Measurements from ENCODE around the gene RASSF4.

Gene RASSF4

GRCh38 chr10:44990302-44990655, 30.7 kb downstream of the RASSF4 start:
- no peak for DNase-seq (ENCODE audit: low spot score)

- DNase-seq (ENCODE audit: low spot score): no peak
Measured at GRCh38 chr10:44990965-44991364, 31.4 kb downstream of the RASSF4 start.

- DNase-seq (ENCODE audit: low spot score): no peak
Measured at GRCh38 chr10:44991571-44991970, 32.0 kb downstream of the RASSF4 start.

GRCh38 chr10:44992070-44992731, 32.6 kb downstream of the RASSF4 start:
- no peak for DNase-seq (ENCODE audit: low spot score)

GRCh38 chr10:44992732-44993225, 33.2 kb downstream of the RASSF4 start:
- no peak for DNase-seq (ENCODE audit: low spot score)

GRCh38 chr10:44993226-44993921, 33.8 kb downstream of the RASSF4 start:
- DNase-seq (ENCODE audit: low spot score): no peak

- DNase-seq (ENCODE audit: low spot score): no peak
Measured at GRCh38 chr10:44993922-44994751, 34.5 kb downstream of the RASSF4 start.

- no peak for DNase-seq (ENCODE audit: low spot score)
Measured at GRCh38 chr10:44994752-44995530, 35.3 kb downstream of the RASSF4 start.

- no peak for DNase-seq (ENCODE audit: low spot score)
Measured at GRCh38 chr10:44995581-44995913, 35.9 kb downstream of the RASSF4 start.

GRCh38 chr10:44995914-44996669, 36.5 kb downstream of the RASSF4 start:
- DNase-seq (ENCODE audit: low spot score): no peak

- no peak for DNase-seq (ENCODE audit: low spot score)
Measured at GRCh38 chr10:44997105-44997748, 37.6 kb downstream of the RASSF4 start.

- no peak for DNase-seq (ENCODE audit: low spot score)
Measured at GRCh38 chr10:44998146-44998631, 38.6 kb downstream of the RASSF4 start.

GRCh38 chr10:45000138-45000751, 40.6 kb downstream of the RASSF4 start:
- no peak for DNase-seq (ENCODE audit: low spot score)

- peak; percentile 34 for DNase-seq (ENCODE audit: low spot score)
Measured at GRCh38 chr10:45000752-45001380, 41.3 kb downstream of the RASSF4 start, which contains the start of gene ZNF22. ZNF22 (plus strand) TSS chr10:45000923; CDS start chr10:45003369, 2,446 bp downstream.

- DNase-seq (ENCODE audit: low spot score): peak; percentile 25
Measured at GRCh38 chr10:45001381-45002148, 42.0 kb downstream of the RASSF4 start.

- no peak for DNase-seq (ENCODE audit: low spot score)
Measured at GRCh38 chr10:45003432-45004000, 43.9 kb downstream of the RASSF4 start.

- no peak for DNase-seq (ENCODE audit: low spot score)
Measured at GRCh38 chr10:45004661-45005060, 45.1 kb downstream of the RASSF4 start.

GRCh38 chr10:45005284-45005683, 45.7 kb downstream of the RASSF4 start:
- DNase-seq (ENCODE audit: low spot score): no peak

Data from activated CD4-positive, alpha-beta T cell treated with anti-CD3 and anti-CD28 coated beads, Interleukin-2, Interleukin-4, amounts not matched to agents 100 ng/mL and 50 ng/mL, durations not matched to agents 16 hours and 8 hours (primary cell).